HG02884 (cell line): Measurements from ENCODE around the gene SRSF9.
"Not testable (repeated sequence)": the region's sequence is repeated elsewhere in the genome, so short reads cannot be mapped to it uniquely, and the experiment has no call there.

ENCODE experiments used
- ATAC-seq: cut with Tn5 transposase; IDR thresholded peaks from one replicate; pipeline ENCODE4 v1.9.1; 2021; ENCODE audit warnings: mild to moderate bottlenecking, moderate library complexity; ENCODE audit not compliant: unreplicated experiment

SRSF9 gene

GRCh38 chr12:120469450-120470149, at the start of gene SRSF9:
TSS of gene SRSF9 (minus strand) at chr12:120469748. CDS start at chr12:120469609, 139 bp downstream.
- peak; percentile 86 for ATAC-seq

GRCh38 chr12:120519324-120519723, 49.8 kb upstream of the SRSF9 start:
- not testable (repeated sequence) for ATAC-seq

- no peak for ATAC-seq
Measured at GRCh38 chr12:120515496-120515895, 45.9 kb upstream of the SRSF9 start.

- ATAC-seq, result no peak
Measured at GRCh38 chr12:120514002-120514401, 44.5 kb upstream of the SRSF9 start.

GRCh38 chr12:120508537-120508936, 39.0 kb upstream of the SRSF9 start:
- ATAC-seq, result no peak

- no peak for ATAC-seq
Measured at GRCh38 chr12:120504587-120504986, 35.0 kb upstream of the SRSF9 start.

- no peak for ATAC-seq
Measured at GRCh38 chr12:120500581-120500980, 31.0 kb upstream of the SRSF9 start.

GRCh38 chr12:120498870-120499515, 29.4 kb upstream of the SRSF9 start:
- no peak for ATAC-seq

GRCh38 chr12:120497524-120498150, 28.1 kb upstream of the SRSF9 start:
- no peak for ATAC-seq

GRCh38 chr12:120496413-120497340, 27.1 kb upstream of the SRSF9 start:
- ATAC-seq, result no peak

- peak; percentile 86 for ATAC-seq
Measured at GRCh38 chr12:120495731-120496412, 26.3 kb upstream of the SRSF9 start, which contains the start of gene DYNLL1. TSS of gene DYNLL1 (plus strand) at chr12:120496113. CDS start at chr12:120496422, 309 bp downstream.

GRCh38 chr12:120495186-120495730, 25.7 kb upstream of the SRSF9 start:
- ATAC-seq, result no peak

GRCh38 chr12:120490833-120491512, 21.4 kb upstream of the SRSF9 start:
- ATAC-seq, result no peak

- ATAC-seq, result no peak
Measured at GRCh38 chr12:120490325-120490724, 20.8 kb upstream of the SRSF9 start.

- no peak for ATAC-seq
Measured at GRCh38 chr12:120489018-120489417, 19.5 kb upstream of the SRSF9 start.

- no peak for ATAC-seq
Measured at GRCh38 chr12:120488057-120488640, 18.6 kb upstream of the SRSF9 start.

GRCh38 chr12:120487552-120487951, 18.0 kb upstream of the SRSF9 start:
- ATAC-seq, result not testable (repeated sequence)

GRCh38 chr12:120485961-120486881, 16.7 kb upstream of the SRSF9 start:
- no peak for ATAC-seq
